ENCODE data around the gene TREM2.

DNA sequence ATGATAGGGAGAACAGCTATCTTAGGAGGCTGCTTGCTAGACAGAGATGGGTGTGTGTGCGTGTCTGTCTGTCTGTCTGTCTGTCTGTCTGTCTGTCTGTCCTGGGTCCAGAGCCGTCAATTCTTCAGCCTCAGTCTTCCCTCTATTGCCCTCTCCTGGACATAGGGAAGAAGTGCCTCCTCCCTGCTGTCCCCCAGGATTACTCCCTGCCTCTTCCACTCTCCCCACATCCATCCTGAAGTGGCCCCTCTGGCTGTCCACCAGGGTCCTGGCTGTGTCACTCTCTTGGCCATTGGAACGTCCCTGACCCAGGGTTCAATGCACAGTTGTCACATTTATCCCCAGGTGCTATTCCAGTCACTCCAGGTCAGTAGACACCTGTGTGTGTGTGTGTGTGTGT, 27.9 kb upstream of the TREM2 start:
- TF ChIP-seq CTCF (IDR thresholded peaks at IDR 0.05) (no peak), POLR2A (IDR thresholded peaks at IDR 0.05) (no peak)

All from right lobe of liver (tissue), 4 donors.